Sciatic nerve (tissue), 2 donors: ENCODE results near the gene ANP32B. TPM values are rescaled to one million over a fixed set of nuclear protein-coding genes. Genes with fewer than 3 reads are reported as not detected.

ENCODE experiments used
- ATAC-seq: fragments of 200-7000 bp; cut with Tn5 transposase; one replicate; pipeline ENCODE4 v1.9.1; 2020; ENCODE audit warnings: mild to moderate bottlenecking, moderate library complexity
- DNase-seq: peaks from one replicate; pipeline ENCODE4 v3.0.0-alpha.2; 2020; ENCODE audit warnings: low spot score
- intact Hi-C: fragments of 100-400 bp; cut with DNase I; formaldehyde crosslinking; loops from one replicate; pipeline ENCODE4 v1.14.2; 2022
- total RNA-seq: library from RNA; stranded (reverse); fragmentation: NEBNext Ultra II Directional; extraction: Animal tissue kit (Norgen Biotek cat#: 25700); gene quantifications from one replicate; pipeline ENCODE4 v1.2.1, GENCODE V29; 2021
- donor health status: DM: no; HTN: no; CAD: no.
- donor health status: DM: no; HTN: no; CAD: no.

ANP32B gene
- total RNA-seq, 1 donor from 2014 or later, result 145 TPM

- DNase-seq (no peak), ATAC-seq (no peak)
- intact Hi-C loops, result no loop called here
Measured at GRCh38 chr9:98046180-98046543, 63.0 kb downstream of the ANP32B start.

DNA sequence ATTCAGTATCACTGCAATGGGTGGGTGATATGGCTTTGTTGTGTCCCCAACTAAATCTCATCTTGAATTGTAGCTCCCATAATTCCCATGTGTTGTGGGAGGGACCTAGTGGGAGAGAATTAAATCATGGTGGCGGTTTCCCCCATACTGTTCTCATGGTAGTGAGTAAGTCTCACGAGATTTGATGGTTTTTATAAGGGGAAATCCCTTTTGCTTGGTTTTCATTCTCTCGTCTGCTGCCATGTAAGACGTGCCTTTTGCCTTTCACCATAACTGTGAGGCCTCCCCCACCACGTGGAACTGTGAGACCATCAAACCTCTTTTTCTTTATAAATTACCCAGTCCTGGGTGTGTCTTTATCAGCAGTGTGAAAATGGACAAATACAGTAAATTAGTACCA is 63.9 kb downstream of the ANP32B start:
- intact Hi-C loops, result no loop called here
- ATAC-seq, result no peak
- DNase-seq, result no peak

GRCh38 chr9:98049288-98050072 is 66.3 kb downstream of the ANP32B start:
- intact Hi-C loops, result no loop called here
- ATAC-seq (no peak), DNase-seq (no peak)

- DNase-seq (no peak), ATAC-seq (no peak)
- intact Hi-C loops, result no loop called here
Measured at GRCh38 chr9:98050351-98050750, 67.2 kb downstream of the ANP32B start.

DNA sequence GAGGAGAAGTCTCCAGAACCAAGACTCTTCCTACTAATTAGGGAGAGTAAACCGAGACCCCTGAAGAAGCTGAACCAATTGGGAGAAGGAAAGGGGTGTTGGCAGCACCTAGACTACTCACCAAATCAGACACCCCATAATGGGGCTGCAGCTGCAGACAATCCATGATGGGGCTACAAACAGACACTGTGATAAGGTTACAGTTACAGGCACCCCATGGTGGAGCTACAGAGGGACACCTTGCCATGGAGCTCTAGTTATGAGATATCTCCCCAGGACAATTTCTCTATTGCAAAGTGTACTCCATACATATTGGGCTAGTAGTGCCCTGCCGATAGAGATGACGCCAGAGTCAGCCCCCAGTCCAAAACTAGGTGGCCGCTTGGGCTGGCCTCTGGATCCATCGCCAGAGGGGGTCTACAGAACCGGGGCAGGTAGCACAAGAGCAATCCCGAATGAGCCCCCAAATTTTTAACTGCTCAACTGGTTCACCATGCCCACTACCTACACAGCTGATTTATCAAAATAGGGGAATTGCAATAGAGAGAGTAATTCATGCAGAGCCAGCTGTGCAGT is 71.3 kb downstream of the ANP32B start:
- intact Hi-C loops, result no loop called here
- ATAC-seq (no peak), DNase-seq (no peak)

DNA sequence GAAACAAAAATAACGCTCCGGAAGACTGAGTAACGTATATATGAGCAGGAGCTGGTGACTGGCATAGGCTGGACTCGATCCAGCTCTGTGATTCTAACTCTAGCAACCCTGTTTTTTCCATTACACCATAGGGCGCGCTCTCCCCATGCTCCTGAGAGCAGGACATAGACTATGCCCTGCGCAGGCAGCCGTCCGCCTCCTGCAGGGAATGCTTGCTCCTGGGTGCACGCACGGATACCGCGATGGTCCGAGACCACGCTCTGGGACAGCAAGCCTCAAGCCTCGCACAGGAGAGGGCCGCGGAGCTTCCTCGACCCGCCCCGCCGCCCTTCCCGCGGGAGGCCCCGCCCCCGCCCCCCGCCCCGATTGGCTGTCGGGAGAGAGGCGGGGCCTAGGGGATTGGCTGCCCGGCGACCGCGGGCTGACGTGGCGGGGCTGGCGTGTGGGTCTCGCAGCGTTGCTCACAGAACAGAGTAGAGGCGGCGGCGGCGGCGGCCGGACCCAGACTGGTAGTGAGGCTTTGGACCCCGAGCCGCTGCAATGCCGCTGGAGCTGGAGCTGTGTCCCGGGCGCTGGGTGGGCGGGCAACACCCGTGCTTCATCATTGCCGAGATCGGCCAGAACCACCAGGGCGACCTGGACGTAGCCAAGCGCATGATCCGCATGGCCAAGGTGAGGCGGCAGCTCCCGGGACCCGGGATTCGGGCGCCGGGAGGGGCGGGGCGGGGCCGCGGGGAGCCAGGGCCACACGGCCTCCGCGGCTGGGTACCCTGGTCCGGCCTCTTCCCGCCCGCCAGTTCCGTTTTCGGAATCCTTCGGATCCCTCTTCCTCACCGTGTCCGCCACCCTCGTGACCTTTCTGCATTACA is 73.4 kb downstream of the ANP32B start, which contains the start of gene NANS:
Gene NANS (plus strand): TSS at position 464 of the 869 bp plus-strand sequence. CDS start 77 bp downstream, at position 541.
- intact Hi-C loops, result no loop called here
- DNase-seq (peak; percentile 95), ATAC-seq (peak; percentile 98)

DNA sequence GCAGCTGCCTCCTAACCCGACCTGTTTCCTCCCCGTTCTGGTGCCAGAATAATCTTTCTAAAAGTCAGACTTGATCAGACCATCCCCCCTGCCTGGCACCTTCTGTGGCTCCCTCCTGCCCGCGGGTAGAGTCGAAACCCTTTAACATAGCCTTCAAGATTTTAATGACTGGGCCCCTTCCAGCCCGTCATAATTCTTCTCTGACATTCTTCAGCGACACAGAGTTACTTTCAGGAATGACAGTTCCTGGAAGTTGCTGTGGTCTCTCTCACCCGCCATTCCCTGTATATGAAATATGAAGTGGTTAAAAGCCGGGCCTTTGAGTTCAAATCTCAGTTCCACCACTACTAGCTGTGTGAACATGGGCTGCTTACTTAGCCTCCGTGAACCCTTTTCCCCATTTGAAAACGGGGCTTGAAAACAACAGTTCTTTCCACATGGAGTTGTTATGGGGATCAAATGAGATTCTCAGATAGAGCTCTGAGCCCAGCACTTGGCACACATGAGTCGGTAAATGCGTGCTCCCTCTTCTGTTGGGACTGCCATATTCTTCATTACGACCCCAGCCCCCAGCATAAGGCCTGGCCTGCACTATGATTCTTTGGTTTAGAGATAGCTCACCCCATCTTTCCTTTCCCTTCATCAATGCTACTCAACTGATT is 74.1 kb downstream of the ANP32B start:
- DNase-seq, result no peak
- intact Hi-C loops, result no loop called here

DNA sequence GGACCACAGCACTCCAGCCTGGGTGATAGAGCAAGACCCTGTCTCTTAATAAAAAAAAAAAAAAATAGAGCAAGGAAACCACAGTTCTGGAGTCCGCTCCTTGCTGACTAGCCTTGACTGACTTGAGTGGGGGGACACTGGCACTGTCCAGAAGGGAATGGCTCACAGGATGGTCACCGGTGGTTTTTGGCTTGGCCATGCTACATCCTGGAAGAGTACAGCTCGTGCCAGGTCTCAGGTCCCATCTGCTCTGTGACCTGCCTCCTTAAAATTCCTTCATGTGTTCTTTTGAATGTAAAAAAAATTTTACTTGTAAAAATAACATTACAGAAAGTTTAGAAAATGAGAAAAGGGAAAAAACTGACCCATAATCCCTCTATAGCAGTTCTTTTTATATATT is 79.0 kb downstream of the ANP32B start:
- intact Hi-C loops, result no loop called here
- ATAC-seq, result no peak
- no peak for DNase-seq

More for the DNA sequence above, 74.1 kb downstream of the ANP32B start:
- ATAC-seq, result no peak

- intact Hi-C loops, result no loop called here
- no peak for DNase-seq
- ATAC-seq, result no peak
Measured at GRCh38 chr9:98064623-98065392, 81.7 kb downstream of the ANP32B start.

Other genes with a start within 250 kb of the ANP32B start
- gene FOXE1, start 130.1 kb upstream of the ANP32B start, total RNA-seq, result not detected
- gene TRMO, start 60.8 kb upstream of the ANP32B start, total RNA-seq, result 15.6 TPM
- 6.4 TPM for gene HEMGN, start 45.2 kb upstream of the ANP32B start, total RNA-seq
- gene NANS, start 73.4 kb downstream of the ANP32B start, total RNA-seq, result 28.2 TPM
- 12.6 TPM for gene TRIM14, start 135.9 kb downstream of the ANP32B start, total RNA-seq
- gene CORO2A, start 209.3 kb downstream of the ANP32B start, total RNA-seq, result 3.7 TPM